Ramos (cell line): ENCODE measurements around the gene SPDYE17.
"Not testable (repeated sequence)": the region's sequence is repeated elsewhere in the genome, so short reads cannot be mapped to it uniquely, and the experiment has no call there.

Experiments used
- in situ Hi-C: fragments of 300-500 bp; cut with MboI; formaldehyde crosslinking; loops from one replicate; pipeline ENCODE4 v1.14.3; 2022; ENCODE audit warnings: low sequenced_read_pairs; ENCODE audit not compliant: unreplicated experiment

The SPDYE17 gene

GRCh38 chr7:77032261-77032660 is at the start of gene SPDYE17:
Gene SPDYE17, minus strand, starts transcription at chr7:77032361. Its CDS starts 1,791 bp downstream, at chr7:77030570.
- in situ Hi-C loops: not testable (repeated sequence)

GRCh38 chr7:77080236-77080635 is 48.1 kb upstream of the SPDYE17 start:
- in situ Hi-C loops: not testable (repeated sequence)

GRCh38 chr7:77079624-77080023 is 47.5 kb upstream of the SPDYE17 start:
- in situ Hi-C loops: not testable (repeated sequence)

- in situ Hi-C loops: not testable (repeated sequence)
These were observed 47.0 kb upstream of the SPDYE17 start for GRCh38 chr7:77079112-77079511.

- in situ Hi-C loops: not testable (repeated sequence)
These were observed 44.9 kb upstream of the SPDYE17 start for GRCh38 chr7:77077060-77077459.

- in situ Hi-C loops: not testable (repeated sequence)
These were observed 42.7 kb upstream of the SPDYE17 start for GRCh38 chr7:77074786-77075396.

- in situ Hi-C loops: not testable (repeated sequence)
These were observed 38.9 kb upstream of the SPDYE17 start for GRCh38 chr7:77071108-77071507.

- in situ Hi-C loops: not testable (repeated sequence)
These were observed 33.7 kb upstream of the SPDYE17 start for GRCh38 chr7:77065869-77066268.

- in situ Hi-C loops: not testable (repeated sequence)
These were observed 31.6 kb upstream of the SPDYE17 start for GRCh38 chr7:77063732-77064131.

GRCh38 chr7:77062557-77062956 is 30.4 kb upstream of the SPDYE17 start, which contains the start of gene SPDYE18:
Gene SPDYE18, minus strand, starts transcription at chr7:77062558. Its CDS starts 2,046 bp downstream, at chr7:77060512.
- in situ Hi-C loops: not testable (repeated sequence)

- in situ Hi-C loops: not testable (repeated sequence)
These were observed 5.8 kb downstream of the SPDYE17 start for GRCh38 chr7:77026349-77026748.

GRCh38 chr7:77010074-77010680 is 22.0 kb downstream of the SPDYE17 start:
- in situ Hi-C loops: not testable (repeated sequence)

- in situ Hi-C loops: not testable (repeated sequence)
These were observed 24.2 kb downstream of the SPDYE17 start for GRCh38 chr7:77008000-77008399.

- in situ Hi-C loops: not testable (repeated sequence)
These were observed 25.7 kb downstream of the SPDYE17 start for GRCh38 chr7:77006127-77007110.

- in situ Hi-C loops: not testable (repeated sequence)
These were observed 26.6 kb downstream of the SPDYE17 start for GRCh38 chr7:77005461-77006057.

- in situ Hi-C loops: not testable (repeated sequence)
These were observed 28.0 kb downstream of the SPDYE17 start for GRCh38 chr7:77004151-77004550.

GRCh38 chr7:77003241-77003640 is 28.9 kb downstream of the SPDYE17 start:
- in situ Hi-C loops: not testable (repeated sequence)

GRCh38 chr7:77002678-77003233 is 29.4 kb downstream of the SPDYE17 start:
- in situ Hi-C loops: not testable (repeated sequence)

GRCh38 chr7:77002104-77002503 is 30.1 kb downstream of the SPDYE17 start:
- in situ Hi-C loops: not testable (repeated sequence)
